Midbrain (tissue), 1 donor: ENCODE measurements around the gene NPAS3.

Experiments
- DNase-seq: peaks from one replicate; lab custom pipeline; 2025; lab: John Stamatoyannopoulos, UW

The NPAS3 gene

DNA sequence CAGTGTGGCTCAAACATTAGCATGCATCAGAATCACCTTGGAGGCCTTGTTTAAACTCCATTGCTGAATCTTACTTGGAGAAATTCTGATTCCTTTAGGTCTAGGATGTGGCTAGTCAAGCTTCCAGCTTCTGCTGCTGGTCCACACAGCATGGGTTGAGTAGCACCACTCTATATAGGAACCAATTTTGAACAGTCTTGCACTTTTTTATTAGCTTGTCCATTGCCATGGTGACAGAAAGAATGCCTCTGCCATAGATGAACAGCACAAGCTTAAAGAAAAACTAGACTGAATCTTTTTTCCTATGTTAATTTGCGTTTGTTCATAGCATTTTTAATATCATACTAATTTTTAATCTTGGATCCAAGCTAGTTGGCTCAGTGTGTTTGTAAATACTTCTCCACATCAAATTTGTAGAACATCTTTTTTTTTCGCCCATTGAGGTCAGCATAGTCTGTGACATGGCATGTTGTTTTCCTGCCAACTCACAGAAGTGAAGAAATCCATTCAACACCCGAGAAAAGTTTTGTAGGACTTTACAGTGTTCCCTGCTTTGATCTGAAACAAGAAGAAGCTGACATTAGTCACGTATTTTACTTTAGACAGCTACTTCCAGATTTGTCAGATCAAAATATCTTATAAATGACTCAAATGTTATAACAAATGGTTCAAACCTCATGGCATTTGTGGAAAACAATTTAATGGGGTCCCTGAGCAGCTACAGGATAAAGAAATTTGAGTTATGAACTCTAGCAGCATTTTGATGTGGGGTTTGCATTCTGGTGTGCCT lies 573.4 kb downstream of the NPAS3 start:
- DNase-seq: no peak

DNA sequence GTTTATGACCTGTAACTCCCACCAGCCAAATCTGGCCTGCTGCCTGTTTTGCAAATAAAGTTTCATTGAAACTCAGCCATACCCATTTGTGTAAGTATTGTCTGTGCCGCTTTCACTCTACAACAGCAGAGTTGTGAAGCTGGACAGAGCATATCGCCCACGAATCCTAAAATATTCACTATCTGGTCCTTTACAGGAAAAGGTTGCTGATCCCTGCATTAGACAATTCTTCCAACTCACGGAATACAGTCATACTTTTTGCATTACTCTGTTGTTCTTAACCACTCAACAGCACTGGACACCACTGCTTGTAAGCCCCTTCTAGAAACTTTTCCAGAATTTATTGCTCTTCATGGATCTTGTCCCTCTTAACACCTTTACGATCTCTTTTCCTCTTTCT lies 576.8 kb downstream of the NPAS3 start:
- no peak for DNase-seq

DNA sequence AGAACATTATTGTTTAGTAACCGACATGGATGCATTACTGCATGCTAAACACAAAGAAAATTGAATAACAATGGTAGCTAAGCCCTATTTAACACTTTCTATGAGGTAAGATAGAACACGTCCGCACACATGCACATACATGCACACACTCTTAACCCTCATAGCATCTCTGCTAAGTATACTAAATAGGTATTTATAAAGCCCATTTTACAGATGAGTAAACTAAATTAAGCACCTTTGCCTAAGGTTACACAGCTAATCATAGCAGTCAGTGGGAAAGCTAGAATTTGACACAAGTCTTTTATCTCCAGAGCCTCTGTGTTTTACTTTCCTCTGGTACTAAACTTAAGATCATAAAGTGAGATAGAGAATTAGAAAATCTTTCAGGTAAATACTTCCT lies 577.2 kb downstream of the NPAS3 start:
- DNase-seq: no peak

DNA sequence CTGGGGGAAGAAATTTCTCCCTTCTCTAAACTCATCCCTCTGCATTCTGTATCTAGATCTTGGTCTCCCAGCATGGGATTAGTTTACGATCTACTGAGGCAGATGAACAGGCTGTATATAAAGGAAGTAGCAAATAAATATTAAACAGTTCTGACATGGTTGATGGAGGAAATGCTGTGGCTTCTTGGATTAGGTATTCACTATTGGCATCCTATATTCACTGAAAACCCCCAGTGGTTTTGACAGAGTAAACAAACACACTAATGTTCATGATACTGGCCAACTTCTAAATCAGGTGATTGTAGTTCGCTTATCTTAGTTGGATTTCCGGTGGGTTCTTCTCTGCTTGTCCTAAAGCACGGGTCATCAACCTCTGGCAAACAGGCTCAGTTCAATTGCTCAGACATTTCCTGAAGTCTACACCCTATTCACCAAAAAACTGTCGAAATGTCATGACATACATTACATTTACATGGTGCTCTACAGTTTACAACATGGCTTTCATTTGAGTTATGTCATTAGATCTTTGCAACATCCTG lies 578.3 kb downstream of the NPAS3 start:
- DNase-seq: no peak

DNA sequence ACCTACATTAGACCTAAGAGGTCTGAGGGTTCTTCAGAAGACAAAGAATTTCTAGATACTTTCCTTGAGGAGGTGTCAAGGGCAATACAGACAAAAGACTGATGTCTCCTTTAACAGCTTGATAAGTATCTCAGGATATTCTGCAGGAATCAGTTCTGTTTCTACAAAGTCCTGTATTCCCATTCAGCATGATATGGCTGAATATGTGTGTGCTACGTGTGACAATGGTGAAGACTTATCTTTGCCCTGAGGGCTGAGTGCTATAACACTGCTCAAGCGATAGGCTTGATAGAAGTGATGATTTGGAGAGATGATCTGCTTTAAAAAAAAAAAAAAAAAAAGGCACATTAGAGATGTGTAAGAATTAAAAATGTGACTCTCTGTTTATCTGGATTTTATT lies 582.5 kb downstream of the NPAS3 start:
- DNase-seq: no peak

DNA sequence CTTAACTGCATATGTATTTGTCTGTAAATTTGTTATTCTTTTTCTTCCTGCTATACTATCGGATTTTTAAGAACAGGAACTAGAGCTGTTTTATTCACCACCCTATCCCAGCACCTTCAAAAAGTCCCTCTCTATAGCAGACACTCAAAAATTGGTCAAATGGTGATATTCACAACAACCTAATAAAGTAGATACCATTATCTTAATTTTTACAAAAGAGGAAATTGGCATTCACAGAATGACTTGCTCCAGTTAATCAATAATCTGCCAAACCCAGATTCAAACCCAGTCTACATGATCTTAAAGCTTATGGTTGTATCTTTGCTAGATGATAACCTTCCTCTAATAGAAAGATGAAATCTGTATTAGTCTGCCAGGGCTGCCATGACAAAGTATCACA lies 585.6 kb downstream of the NPAS3 start:
- no peak for DNase-seq

DNA sequence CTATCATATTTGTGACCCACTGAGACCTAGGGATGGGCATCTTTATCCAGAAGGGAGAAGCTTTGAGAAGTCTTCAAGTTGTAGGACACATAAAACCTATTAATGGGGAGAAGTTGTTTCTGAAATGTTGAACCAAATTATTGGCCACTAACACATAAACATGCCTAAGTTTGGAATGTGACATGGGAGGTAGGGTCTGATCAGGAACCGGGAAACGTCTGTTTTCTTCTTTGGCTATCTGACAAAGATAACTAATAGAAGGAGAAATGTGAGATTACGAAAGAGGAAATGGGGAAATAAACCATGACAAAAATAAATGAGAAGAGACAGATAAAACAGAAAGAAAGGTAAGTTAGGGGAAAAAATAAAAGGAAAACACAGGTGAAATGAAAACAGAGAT lies 586.9 kb downstream of the NPAS3 start:
- DNase-seq: no peak

DNA sequence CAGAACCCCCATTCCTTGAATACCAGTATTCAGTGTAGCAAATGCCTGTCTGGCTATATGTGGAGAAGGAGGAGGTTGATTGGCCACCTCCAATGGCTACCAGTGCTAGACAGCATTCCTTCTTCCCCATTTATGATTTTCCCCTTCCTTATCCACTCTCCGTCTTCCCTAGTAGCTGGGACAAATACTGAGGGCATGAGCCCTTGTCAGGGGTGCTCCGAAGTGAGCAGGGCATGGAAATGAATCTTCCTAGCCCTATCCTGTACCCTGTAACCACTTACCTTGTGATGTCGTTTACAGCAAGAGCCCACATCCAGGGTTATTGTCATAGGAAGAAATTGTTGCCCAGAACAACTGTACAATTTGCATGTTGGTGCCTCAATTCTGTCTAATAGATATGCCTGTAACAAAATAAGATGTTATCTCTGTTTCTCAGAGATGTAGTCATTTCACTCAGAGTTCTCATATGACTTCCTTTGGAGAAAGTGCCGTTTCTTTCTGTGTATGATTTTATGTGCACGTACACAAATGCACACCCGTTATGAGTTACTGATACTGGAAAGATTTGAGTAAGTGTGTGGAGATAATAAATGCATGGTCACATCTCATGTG lies 588.5 kb downstream of the NPAS3 start:
- DNase-seq: no peak

DNA sequence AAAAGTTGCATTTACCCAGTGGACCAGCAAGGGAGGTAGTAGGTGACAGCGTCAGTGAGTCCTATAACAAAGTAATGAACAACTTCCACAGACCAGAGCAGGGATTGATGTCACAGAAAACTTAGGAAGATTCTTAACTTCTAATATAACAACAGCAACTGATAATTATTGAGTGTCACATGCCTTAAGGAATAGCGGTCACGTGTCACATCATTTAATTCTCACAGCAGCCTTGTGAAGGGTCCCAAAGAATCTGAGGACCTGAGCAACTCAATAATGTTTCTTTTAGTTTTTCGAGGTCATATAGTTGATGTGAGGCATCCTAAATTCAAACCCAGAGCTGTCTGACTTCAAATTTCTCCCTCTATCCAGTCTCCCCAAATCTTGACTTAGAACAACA lies 590.0 kb downstream of the NPAS3 start:
- DNase-seq: no peak

DNA sequence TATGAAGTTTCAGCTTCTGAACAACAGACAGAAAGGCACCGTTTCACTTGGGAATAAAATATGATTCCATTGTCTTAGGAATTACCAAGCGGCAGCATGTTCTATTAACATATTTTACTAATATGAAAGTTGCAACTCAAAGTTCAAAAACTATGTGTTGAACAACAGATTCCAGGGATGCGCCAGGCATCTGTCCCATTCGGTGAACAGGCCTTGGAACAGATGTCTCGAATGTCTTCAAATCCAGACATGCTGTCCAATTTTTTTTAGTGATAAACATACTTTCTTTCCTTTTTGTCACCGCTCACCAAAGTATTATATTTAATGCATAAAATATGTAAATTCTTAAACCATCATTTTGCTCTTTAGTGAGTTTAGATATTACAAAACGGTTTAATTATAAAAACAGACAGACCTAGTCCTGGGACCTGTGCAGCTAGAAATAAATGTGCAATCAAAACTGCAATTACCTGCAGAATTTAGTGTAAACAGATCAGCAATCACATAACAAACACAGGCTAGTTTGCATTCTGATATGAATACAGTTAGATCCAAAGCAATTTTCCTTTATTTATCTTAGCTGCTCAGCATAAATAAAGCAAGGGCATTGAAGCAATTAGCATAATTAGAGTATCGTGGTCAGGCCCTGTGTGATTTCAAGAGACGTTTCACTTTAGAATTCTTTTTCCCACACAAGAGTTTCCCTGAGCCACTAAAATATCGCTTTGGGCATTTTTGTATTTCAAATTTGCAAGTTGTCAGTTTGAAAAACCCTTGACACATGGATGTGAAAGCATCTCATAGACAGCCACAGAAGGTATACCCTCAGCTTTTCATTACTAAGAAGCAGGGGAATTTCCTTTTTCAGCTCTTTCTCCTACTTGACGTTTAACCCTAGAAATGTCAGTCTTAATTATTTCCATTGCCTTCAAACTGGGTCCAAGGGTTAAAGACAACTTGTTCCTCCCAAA lies 591.4 kb downstream of the NPAS3 start:
- DNase-seq: no peak

DNA sequence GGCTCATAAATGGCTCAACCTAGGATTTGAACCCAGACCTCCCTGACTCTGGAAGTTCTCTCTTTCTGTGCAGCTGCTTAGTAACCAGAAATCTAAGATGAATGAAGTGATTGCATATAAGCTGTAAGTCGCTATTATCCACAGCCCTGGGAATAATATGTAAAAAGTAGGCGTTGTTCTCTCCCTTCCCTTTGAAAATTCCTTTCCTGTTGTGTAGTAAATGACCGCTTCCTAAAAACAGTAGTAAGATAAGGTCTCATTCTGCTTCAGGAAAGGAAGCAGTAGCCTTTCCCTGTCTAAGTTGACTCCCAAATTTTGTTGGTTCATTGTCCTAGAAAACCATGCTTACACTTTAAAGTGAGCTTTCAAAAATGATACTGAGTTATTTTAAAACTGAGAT lies 593.9 kb downstream of the NPAS3 start:
- DNase-seq: no peak

DNA sequence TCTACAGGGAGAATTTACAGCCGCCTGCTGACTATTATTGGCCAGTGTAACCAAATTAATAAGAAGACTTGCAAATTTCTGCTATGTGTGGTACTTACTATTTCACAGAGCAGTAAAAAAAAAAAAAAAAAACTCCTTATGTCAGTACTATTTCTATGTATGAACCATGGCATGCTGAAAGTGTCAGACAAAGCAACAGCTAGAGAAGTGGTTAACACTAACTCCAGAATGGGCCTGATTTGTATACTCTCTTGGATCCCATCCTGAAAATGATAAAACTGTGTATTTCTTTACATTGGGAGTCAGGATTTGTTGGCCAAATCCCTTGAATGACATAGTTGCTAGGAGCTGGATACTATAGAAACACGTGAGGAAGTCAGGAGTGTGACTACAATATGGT lies 595.4 kb downstream of the NPAS3 start:
- no peak for DNase-seq

DNA sequence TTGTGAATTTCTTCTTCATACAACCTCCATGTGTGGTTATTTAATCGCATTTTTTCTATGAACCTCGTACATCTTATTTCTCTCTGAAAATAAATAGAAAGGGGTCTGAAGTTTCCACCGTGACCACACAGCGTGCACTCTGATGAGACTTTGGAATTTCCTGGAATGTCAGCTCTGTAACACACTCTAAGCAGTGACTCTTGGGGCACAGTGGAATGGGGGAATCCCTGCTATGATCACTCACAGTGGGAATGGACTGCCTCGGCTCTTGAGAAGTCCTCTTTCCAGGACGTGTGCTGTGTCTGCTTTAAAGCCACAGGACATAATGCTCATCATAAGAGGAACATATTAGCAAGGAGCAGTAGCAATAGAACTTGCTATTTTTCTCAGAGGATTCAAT lies 596.0 kb downstream of the NPAS3 start:
- no peak for DNase-seq

DNA sequence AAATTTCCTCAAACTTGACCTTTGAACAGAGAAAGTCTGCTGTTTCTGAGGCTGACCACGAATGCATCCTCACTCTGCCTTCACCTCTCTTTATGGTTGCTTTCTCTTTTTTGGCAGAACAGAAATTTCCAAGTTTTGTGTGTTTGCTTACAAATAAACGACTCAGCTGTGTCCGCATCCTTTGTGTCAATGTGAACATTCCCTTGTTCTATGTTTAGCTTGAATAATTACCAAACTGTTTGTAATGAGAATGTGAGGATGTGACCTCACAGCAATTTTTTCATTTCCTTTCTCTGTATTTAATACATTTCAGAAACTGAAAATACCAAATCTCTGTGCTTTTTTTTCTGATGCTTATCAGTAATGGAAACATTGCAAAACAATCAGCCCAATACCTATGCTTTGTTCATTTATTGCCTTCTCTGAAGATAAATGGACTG lies 601.3 kb downstream of the NPAS3 start:
- no peak for DNase-seq

DNA sequence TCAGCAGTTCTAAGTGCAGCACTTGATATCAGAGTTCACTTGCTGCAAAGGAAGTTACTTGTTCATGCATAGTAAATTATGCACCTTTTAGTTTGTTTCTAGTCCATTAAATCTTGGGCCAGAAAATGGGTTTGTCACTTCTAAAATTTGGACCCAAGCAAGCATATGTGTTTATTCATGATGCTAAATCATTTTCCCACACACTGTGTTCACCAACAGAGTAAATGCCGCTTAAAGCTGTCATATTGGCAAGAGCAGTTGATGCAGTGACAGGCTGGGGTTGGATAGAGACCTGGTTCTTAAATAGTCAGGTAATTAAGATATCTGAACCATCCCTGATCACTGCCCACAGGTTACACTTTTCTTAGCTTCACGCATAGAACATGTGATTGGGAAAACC lies 602.5 kb downstream of the NPAS3 start:
- DNase-seq: no peak

DNA sequence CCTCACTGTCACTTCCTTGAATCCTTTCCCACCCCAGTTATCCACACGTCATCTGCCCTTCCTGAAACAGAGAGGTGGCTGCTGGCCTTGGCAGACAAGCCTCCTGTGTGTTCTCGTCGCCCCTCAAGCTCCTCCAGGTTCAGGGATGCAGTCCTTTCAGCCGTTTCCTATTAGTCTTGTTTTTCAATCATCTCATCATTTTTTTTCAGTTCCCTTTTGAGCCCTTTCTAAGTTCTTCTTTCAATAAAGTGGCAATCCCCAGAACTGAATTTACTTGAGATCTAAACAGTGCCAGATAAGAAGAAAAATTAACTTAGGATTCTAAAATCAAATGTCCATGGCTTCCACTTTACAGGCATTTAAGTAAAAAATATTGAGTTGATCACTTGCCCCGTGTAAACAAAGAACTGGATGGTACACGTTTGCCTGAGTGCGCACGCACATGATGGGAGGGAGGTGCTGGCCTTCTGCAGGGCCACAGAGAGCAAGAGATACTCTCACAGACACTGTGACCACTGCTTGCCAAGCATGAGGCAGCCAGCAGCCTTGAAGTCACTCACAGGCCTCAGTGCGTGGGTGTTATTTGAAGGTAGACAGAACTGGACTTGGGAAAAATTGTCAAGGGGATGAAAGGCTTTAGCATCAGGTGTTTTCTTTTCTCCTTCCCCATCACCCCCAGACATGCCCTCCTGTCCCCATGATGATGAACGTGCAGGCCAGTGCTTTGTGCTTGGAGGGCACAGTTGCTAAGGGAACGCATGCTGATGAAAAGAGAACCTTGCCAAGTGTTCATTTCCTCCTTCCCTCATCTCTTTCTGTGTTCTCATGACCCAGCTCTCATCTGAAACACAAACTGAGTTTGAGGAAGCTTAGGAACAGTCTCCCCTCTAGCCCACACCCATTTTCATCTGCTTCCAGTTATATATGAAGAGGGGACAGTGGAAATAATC lies 603.9 kb downstream of the NPAS3 start:
- no peak for DNase-seq

DNA sequence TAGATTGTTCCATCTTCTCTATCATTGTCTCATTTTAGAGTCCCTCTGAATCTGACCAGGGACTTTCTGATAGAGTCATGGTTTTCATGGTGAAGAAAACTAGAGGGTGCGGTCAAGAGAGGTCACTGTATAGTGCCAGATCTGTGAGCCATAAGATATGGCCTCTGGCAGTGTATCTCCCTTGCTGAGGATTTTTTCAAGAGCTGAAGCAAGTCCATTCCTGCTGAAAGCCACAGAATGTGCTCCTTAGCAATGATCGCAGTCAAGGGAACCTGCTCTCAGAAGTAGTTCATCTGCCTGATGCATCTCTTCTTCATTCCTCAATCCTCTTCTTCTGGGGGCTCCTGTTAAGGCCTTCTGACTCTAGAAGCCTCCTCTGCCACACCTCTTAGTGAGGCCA lies 607.0 kb downstream of the NPAS3 start:
- DNase-seq: no peak

DNA sequence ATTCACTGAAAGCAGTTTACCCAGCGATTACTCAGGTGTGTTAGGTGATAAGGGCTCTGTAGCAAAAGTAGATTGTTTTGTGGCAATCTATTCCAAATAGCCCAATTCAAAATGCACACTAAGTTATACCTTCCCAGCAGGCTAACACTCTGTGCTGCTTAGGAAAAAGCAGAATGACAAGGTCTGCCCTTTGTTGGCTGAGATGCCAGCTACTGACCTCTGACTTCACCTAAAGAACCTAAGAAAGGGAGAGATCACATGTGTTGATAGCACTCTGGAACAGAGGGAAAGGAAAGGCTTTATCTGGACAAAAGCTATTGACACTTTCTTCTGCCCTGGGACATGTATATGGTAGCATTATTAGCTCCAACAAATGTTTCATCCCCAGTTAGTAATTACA lies 609.9 kb downstream of the NPAS3 start:
- DNase-seq: no peak

DNA sequence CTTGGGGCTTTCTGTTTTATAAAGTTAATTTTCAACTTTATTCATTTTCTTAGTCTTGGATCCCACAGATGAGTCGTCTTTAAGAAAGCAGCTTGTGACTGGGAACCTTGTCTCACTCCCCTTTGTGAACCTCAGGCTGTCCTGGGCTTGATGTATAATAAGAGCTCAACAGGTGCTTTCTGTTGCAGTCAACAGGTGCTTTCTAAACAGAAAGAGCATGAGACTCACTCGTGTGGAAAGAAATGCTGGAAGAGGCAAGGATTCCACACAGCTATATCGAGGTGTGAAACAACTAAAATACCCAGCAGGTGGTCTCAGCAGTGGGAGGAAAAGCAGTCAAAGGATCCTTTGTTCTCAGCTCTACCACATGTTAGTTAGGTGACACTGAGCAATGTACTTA lies 613.3 kb downstream of the NPAS3 start:
- DNase-seq: no peak

DNA sequence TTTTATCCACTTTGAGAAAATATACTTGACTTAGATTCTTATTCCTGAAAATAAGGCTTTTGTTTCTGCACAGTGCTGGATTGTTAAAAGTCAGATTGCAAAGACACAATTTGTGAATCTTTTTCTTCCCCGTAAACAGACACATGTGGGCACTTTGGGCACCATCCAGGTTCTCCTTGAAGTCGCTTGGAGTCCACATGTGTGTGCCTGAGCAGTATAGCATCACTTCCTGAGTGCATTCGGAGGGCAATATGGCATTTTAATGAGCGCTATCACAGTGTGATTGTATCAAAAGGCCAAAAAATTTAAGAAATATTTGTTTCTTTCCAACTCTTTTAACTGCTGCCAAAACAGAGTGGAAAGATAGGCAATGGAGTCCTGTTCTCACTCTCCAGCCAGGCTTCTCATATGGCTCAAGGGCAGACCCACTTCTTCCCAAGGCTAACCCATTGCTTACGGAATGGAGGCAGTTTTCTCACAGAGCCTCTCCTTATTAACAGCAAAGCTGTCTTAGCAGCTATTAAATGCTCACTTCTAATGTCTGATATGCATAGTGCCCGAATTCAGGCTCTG lies 615.1 kb downstream of the NPAS3 start:
- no peak for DNase-seq

DNA sequence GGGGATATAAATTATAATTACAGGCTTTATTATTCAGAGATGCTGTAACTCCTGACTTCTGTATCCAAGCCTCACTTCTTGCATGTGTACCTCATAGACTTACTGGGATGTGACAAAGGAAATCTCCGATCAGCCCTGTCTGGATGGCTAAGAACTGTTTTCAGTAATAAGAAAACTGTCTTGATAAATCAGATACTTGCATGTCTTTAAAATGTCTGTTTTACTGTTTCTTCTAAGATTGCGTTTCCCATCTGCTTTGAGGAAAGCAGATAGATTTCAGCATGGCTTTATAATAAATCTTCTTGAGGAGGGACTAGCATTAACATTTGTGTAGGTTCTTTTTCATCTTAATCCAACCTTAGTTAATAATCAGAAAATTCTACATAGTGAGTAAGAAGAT lies 616.3 kb downstream of the NPAS3 start:
- no peak for DNase-seq
